GM12892 (cell line): ENCODE results near the gene BASP1.

Experiments
- POLR2A ChIP-seq: IDR thresholded peaks from 2 replicates; pipeline ENCODE4 v1.6.1; 2011; ENCODE audit warnings: low read depth, low read length, control low read depth
- POLR2AphosphoS5 ChIP-seq: IDR thresholded peaks from 2 replicates; pipeline ENCODE4 v1.6.1; 2011; ENCODE audit warnings: low read depth, low read length, control low read depth
- TAF1 ChIP-seq: IDR thresholded peaks from 2 replicates; pipeline ENCODE4 v1.6.1; 2011; ENCODE audit warnings: low read depth, mild to moderate bottlenecking, control low read depth, low read length, borderline replicate concordance

DNA sequence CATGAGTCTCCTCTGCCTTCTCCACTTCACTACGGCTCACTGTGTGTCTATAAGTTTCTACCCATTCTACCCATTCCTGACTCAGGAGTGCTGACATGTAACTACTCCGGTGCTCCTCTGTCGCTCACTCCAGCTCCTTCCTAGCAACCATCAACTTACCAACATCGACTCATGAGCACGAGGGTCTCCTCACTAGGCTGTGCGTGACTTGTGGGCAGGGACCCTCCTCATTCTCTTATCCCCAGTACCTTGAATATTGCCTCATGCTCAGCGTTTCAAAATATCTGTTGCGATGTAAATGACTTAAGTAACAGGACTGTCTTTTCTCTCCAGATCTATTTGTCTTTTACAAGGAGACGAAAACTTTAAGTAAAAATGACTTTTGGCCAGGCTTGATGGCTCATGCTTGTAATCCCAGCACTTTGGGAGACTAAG, 73.1 kb downstream of the BASP1 start:
- TF ChIP-seq POLR2A (no peak), POLR2AphosphoS5 (no peak), TAF1 (no peak)
